Upper lobe of left lung (tissue), 4 donors: ENCODE results near the gene GAMT.

ENCODE experiments used
- POLR2A ChIP-seq, 4 donors: fragments of 450-650 bp; IDR thresholded peaks; one replicate each; pipeline ENCODE4 v1.5.1; 2016 to 2017; ENCODE audit warnings: antibody characterized with exemption in 4 of 4, mild to moderate bottlenecking in 2 of 4
- POLR2AphosphoS5 ChIP-seq, 2 donors: sonication (generic); formaldehyde crosslinking; IDR thresholded peaks; one replicate each; pipeline ENCODE4 v1.5.1; 2017; ENCODE audit warnings: antibody characterized with exemption in 2 of 2
- TF ChIP-seq, protein P1 (sequence below), 6 experiments: fragments of 450-650 bp in 4 of 6; fragments of 200-600 bp in 2 of 6; sonication (generic) in 2 of 6; IDR thresholded peaks; one replicate each; pipeline ENCODE4 v1.5.1; 2016 to 2019; ENCODE audit warnings: antibody characterized with exemption in 6 of 6

DNA sequence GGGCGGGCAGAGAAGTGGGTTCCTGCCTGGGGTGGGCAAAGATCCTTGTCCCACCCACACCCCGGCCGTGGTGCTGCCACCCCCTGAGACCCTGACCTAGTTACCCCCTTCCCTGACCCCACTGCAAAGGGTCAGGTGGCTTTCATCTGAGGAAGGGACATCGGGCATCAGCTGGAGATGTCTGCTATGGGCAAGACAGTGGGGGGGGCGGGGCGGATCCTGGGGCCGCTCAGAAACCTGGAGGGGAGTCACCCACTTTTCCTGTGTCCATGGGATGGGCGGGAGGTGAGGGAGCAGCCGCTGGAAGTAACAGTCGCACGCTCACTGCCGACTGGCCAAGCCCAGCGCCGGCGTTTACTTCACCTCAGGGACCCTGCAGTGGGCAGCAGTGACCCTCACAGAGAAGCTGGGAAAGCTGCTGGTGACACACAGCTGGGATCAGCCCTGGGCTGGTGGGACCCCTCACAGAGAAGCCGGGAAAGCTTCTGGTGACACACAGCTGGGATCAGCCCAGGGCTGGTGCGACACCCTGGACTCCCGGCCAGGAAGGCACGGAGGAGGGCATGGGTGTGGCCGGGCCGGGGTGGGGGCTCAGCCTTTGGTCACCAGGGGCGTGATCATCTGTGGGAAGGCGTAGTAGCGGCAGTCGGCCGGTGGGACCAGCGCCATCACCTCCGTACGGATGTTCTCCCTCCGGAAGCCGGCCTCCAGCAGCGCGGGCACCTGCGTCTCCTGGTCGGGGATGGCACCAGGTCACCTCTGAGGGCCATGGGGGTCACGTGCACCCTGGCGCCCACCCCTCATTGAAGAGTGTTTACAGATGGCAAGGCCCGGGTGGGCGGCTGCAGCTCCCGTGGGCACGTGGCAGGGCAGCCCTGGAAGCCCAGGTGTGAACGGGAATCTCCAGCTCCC, 4.3 kb downstream of the GAMT start:
- TF ChIP-seq, protein P1, sequence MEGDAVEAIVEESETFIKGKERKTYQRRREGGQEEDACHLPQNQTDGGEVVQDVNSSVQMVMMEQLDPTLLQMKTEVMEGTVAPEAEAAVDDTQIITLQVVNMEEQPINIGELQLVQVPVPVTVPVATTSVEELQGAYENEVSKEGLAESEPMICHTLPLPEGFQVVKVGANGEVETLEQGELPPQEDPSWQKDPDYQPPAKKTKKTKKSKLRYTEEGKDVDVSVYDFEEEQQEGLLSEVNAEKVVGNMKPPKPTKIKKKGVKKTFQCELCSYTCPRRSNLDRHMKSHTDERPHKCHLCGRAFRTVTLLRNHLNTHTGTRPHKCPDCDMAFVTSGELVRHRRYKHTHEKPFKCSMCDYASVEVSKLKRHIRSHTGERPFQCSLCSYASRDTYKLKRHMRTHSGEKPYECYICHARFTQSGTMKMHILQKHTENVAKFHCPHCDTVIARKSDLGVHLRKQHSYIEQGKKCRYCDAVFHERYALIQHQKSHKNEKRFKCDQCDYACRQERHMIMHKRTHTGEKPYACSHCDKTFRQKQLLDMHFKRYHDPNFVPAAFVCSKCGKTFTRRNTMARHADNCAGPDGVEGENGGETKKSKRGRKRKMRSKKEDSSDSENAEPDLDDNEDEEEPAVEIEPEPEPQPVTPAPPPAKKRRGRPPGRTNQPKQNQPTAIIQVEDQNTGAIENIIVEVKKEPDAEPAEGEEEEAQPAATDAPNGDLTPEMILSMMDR (IDR thresholded peaks at IDR 0.05), result no peak
- TF ChIP-seq POLR2A (IDR thresholded peaks at IDR 0.05), result no peak
- TF ChIP-seq POLR2AphosphoS5 (IDR thresholded peaks at IDR 0.05), result no peak
